Activated CD4-positive, CD25-positive, alpha-beta regulatory T cell (primary cell): ENCODE results near the gene VTI1A.
"Not testable (repeated sequence)": the region's sequence is repeated elsewhere in the genome, so short reads cannot be mapped to it uniquely, and the experiment has no call there.

ENCODE experiments used
- DNase-seq, 4 experiments: peaks; one replicate each; lab custom pipeline; 2025; lab: John Stamatoyannopoulos, UW

The VTI1A gene

GRCh38 chr10:112835944-112836451 lies 389.0 kb downstream of the VTI1A start:
- DNase-seq: no peak

GRCh38 chr10:112838784-112839481 lies 391.9 kb downstream of the VTI1A start:
- DNase-seq: no peak

DNA sequence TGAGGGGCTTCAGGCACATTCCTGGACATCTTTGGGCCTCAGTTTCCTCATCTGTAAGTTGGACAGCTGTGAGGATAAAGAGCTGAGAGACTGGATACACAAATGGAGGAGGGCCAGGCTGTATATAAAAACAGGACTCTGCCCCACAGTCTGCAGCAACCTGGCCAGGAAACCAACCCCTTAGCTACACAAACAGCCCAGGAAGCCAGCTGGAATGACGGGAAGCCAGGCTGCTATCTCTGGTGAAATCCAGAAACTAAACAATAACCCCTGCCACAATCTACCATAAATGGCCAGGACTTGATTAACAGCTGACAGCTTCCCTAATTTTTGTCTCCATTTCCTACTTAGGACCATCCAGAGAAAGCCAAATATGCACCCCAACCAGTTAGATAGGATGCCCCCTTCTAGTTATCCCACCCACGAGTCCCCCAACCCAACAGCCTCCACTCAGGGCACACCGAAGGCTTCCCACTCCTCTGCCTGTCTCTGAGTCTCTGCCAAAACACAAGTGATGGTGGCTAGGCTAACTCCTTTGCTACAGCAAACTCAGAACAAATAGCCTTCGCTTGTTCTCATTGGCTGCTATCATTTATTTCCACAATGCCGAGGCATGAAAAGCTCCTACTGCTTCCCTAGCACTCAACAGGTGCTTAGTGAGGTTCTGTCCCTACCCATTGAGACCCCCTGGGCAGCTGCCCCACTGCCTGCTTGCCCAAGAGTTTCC lies 393.1 kb downstream of the VTI1A start:
- DNase-seq: no peak

GRCh38 chr10:112841549-112841948 lies 394.5 kb downstream of the VTI1A start:
- no peak for DNase-seq

- DNase-seq: no peak
Measured at GRCh38 chr10:112842832-112843360, 395.9 kb downstream of the VTI1A start.

- DNase-seq: no peak
Measured at GRCh38 chr10:112843623-112844022, 396.6 kb downstream of the VTI1A start.

DNA sequence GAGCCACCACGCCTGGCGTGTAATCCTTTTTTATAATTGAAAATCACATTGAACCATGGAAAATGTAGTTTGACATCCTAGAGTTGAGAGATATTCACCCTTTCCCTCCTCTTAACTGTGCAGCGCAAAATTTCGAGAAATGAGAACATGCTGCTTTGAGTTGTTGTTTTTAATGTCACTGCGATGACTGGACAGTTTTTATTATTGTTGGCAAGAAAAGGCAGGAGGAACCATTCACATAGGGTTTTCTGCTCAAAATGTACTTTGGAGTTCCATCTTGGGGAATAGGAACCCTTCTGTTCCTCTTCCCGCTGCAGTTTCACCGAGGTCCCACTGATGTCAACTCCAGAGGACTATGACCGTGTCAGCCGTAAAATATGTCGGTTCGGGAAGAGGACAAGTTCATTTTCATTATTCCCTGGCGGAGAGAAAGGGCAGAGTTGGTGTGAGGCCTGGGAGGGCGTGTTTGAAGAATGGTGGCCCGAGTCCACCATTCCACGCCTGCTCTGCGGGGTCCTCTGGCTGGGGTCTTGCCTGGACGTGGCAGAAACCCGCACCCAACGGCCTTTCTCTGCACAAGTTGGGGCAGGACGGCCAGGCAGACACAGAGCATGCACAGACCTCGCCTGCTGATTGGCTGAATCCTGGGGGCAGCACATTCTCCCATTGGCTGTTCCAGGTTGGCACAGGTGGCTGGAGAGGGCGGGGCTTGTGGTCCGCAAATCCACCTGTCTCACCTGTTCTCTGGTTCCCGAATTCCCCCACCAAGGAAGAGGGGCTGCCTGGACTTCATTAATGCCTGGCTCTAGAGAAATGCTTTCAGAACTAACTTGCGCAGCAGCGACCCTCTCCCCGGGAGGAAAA lies 397.9 kb downstream of the VTI1A start:
- DNase-seq: no peak

DNA sequence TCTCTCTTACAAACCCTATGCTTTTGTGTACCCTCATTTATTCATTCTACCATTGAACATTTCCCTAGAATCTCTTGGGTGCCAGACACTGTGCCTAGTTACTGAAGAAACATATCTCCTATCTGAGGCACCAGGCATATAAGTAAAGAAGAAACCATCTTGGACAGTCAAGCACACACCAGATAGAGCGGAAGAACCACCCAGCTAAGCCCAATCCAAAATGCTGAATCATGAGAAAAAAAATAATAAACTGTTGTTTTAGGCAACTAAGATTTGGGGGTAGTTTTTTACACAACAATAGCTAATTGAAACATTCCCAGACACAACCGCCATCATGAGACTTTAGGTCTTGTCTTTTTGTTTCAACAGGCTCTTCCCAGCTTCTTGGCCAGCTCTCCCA lies 400.8 kb downstream of the VTI1A start:
- DNase-seq: no peak

- no peak for DNase-seq
Measured at GRCh38 chr10:112848228-112848627, 401.2 kb downstream of the VTI1A start.

DNA sequence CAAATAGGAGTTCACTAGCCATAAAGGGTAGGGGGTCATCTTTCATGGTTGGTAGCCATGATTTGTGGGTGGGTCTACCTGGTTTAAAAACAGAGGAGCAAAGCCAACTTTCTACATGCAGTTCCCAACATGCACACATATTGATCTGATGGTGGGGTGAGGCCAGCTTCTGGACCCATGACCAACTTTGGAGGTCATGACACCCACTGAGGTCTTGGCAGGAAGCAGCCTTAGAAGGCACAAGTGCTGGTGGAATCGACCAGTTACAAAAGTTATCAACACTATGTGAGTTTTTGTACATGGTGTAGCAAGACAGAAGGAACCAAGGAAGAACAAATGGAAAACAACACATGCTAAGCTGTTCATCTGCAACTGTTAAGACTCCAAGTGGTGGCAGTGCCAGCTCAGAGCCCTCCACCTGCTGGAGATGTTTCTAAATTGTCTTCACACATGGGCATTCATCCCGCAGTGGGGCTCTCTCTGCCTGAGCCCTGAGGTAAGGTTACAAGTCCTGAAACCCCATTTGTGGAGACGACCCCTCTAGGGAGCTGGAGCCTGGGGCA lies 401.9 kb downstream of the VTI1A start:
- no peak for DNase-seq

- DNase-seq: no peak
Measured at GRCh38 chr10:112849546-112849945, 402.5 kb downstream of the VTI1A start.

- no peak for DNase-seq
Measured at GRCh38 chr10:112851181-112851580, 404.2 kb downstream of the VTI1A start.

DNA sequence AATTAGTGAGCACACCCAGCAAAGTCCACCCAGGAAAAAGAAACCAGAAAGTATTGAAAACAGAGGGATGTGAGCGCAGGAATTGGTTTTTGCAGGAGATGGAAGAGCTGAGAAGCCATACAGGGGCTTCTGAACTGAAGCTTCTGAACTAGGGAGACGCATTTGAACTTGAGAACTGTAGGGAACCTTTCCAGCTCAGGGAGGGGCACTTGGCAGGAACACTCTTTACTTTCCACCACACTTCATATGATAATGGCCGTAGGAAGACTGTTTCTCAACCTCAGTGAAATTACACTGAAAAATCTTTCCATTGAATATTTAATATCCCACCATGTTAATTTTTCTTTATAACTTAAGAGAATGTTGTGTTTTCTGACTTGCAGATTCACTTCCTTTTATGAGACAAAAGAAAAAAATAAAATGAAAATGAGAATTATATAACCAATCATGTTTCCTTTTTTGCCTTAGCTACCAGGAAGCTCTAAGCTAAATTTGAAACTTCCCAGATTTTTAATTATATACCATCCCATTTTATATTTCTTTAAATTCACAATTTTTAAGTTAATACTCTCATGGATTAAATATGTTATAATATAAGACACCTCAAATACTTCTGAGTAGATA lies 404.7 kb downstream of the VTI1A start:
- DNase-seq: no peak

- no peak for DNase-seq
Measured at GRCh38 chr10:112852306-112852705, 405.3 kb downstream of the VTI1A start.

GRCh38 chr10:112855134-112855533 lies 408.1 kb downstream of the VTI1A start:
- no peak for DNase-seq

DNA sequence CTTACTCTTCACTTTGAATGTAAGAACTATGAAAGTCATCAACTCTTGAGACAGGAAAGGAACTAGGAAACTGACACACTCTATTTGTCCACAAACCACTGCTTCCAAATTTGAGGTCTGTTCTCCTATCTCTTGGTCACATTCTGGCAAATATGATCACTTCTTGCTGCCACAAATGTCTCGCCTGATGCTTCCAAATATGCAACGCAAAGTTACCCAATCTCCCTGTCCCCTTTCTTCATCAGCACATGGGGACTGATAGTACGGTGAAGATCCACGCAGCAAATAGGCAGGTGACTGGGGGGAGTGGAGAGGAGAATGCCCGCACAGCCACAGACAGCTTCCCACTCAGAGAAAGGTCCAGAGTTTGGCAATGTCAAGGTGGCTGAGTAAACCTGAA lies 410.5 kb downstream of the VTI1A start:
- no peak for DNase-seq

DNA sequence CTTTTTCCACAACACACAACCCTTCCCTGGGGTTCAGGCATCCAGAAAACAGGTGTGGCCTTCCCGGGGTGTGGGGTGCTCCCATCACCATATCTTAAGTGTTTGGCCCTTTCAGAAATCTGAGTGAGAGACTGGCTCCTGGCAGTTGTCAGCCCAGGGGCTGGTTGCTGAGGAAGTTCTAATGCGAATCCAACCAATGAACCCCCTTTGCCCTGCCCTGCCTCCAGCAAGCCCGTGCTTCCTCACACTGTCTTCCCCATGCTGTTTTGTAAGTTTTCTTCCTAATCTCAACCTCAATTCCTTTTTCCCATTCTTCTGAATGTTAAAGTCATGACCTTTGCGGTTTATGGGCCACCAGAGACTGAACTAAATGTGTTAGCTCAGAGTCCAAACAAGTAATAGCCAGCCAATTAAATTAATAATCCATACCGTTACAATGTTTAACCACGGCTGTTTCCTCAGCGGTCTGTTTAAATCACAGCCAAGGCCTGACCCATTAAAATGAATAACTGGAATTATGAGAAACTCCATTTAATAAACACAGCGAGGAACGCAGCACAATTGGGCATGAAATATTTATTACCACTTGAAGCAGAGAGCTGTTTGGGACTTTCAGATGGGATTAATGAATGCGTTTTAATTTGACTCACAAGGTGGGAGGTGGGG lies 412.1 kb downstream of the VTI1A start:
- DNase-seq: no peak

- no peak for DNase-seq
Measured at GRCh38 chr10:112859793-112860192, 412.8 kb downstream of the VTI1A start.

DNA sequence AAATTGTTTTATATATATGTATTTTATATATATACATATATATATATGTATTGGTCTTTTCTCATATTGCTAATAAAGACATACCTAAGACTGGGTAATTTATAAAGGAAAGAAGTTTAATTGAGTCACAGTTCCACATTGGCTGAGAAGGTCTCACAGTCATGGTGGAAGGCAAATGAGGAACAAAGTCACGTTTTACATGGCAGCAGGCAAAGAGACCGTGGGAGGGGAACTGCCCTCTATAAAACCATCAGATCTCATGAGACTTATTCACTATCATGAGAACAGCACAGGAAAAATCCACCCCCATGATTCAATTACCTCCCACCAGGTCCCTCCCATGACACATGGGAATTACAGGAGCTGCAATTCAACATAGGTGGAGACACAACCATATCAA lies 416.4 kb downstream of the VTI1A start:
- not testable (repeated sequence) for DNase-seq
